HG03108 (cell line): ENCODE data around the gene PRKD3.

Source experiments
- ATAC-seq: cut with Tn5 transposase; IDR thresholded peaks from one replicate; pipeline ENCODE4 v1.9.1; 2021; ENCODE audit warnings: moderate library complexity; ENCODE audit not compliant: unreplicated experiment

PRKD3 gene

GRCh38 chr2:37324786-37325624 is at the start of gene PRKD3:
PRKD3 (minus strand) TSS chr2:37324833; CDS start chr2:37316524, 8,309 bp downstream.
- ATAC-seq, result peak; percentile 71

GRCh38 chr2:37372000-37372399 is 47.4 kb upstream of the PRKD3 start:
- no peak for ATAC-seq

- ATAC-seq, result no peak
These were observed 46.0 kb upstream of the PRKD3 start for GRCh38 chr2:37370666-37371065.

GRCh38 chr2:37367984-37368383 is 43.4 kb upstream of the PRKD3 start:
- ATAC-seq, result no peak

- ATAC-seq, result no peak
These were observed 42.7 kb upstream of the PRKD3 start for GRCh38 chr2:37367310-37367709.

GRCh38 chr2:37366773-37367172 is 42.1 kb upstream of the PRKD3 start:
- ATAC-seq, result no peak

GRCh38 chr2:37365669-37366068 is 41.0 kb upstream of the PRKD3 start:
- peak; percentile 78 for ATAC-seq

- ATAC-seq, result no peak
These were observed 39.7 kb upstream of the PRKD3 start for GRCh38 chr2:37364351-37364750.

- ATAC-seq, result no peak
These were observed 37.5 kb upstream of the PRKD3 start for GRCh38 chr2:37361994-37362698.

GRCh38 chr2:37361216-37361815 is 36.7 kb upstream of the PRKD3 start:
- no peak for ATAC-seq

- ATAC-seq, result no peak
These were observed 33.8 kb upstream of the PRKD3 start for GRCh38 chr2:37358466-37358865.

- ATAC-seq, result no peak
These were observed 32.9 kb upstream of the PRKD3 start for GRCh38 chr2:37357530-37357929.

GRCh38 chr2:37357069-37357468 is 32.4 kb upstream of the PRKD3 start:
- ATAC-seq, result no peak

GRCh38 chr2:37356299-37356698 is 31.7 kb upstream of the PRKD3 start:
- ATAC-seq, result no peak

- ATAC-seq, result no peak
These were observed 31.1 kb upstream of the PRKD3 start for GRCh38 chr2:37355735-37356134.

GRCh38 chr2:37354531-37354930 is 29.9 kb upstream of the PRKD3 start:
- no peak for ATAC-seq

- peak; percentile 65 for ATAC-seq
These were observed 25.4 kb upstream of the PRKD3 start for GRCh38 chr2:37350034-37350433.

- ATAC-seq, result no peak
These were observed 24.7 kb upstream of the PRKD3 start for GRCh38 chr2:37349231-37349860.

GRCh38 chr2:37348155-37348554 is 23.5 kb upstream of the PRKD3 start:
- no peak for ATAC-seq

GRCh38 chr2:37344453-37345361 is 20.1 kb upstream of the PRKD3 start, which contains the start of gene QPCT:
QPCT (plus strand) TSS chr2:37344630; CDS start chr2:37344732, 102 bp downstream.
- no peak for ATAC-seq
